Fibroblast of villous mesenchyme (primary cell): ENCODE results near the gene SARDH. TPM values are rescaled to one million over a fixed set of nuclear protein-coding genes. Genes with fewer than 3 reads are reported as not detected.

Source experiments
- DNase-seq: peaks from one replicate; pipeline ENCODE4 v3.0.0-alpha.2; 2010; ENCODE audit warnings: low read depth
- H3K4me3 ChIP-seq: 2 replicates; pipeline ENCODE4 v1.5.1; 2011; ENCODE audit warnings: low read depth, mild to moderate bottlenecking, low read length
- total RNA-seq: library from RNA; depleted of rRNA; stranded (reverse); fragments of >200 nt; gene quantifications from 2 replicates; pipeline ENCODE4 v1.2.3, GENCODE V29; 2012
- TF ChIP-seq, protein P1 (sequence below): IDR thresholded peaks from 2 replicates; pipeline ENCODE4 v1.5.1; 2012; ENCODE audit warnings: low read depth, mild to moderate bottlenecking, low read length; ENCODE audit not compliant: insufficient read depth

SARDH gene
- total RNA-seq, 1 donor: 6.0 TPM

GRCh38 chr9:133712221-133713100 lies 25.7 kb downstream of the SARDH start:
- DNase-seq: no peak
- TF ChIP-seq, protein P1, sequence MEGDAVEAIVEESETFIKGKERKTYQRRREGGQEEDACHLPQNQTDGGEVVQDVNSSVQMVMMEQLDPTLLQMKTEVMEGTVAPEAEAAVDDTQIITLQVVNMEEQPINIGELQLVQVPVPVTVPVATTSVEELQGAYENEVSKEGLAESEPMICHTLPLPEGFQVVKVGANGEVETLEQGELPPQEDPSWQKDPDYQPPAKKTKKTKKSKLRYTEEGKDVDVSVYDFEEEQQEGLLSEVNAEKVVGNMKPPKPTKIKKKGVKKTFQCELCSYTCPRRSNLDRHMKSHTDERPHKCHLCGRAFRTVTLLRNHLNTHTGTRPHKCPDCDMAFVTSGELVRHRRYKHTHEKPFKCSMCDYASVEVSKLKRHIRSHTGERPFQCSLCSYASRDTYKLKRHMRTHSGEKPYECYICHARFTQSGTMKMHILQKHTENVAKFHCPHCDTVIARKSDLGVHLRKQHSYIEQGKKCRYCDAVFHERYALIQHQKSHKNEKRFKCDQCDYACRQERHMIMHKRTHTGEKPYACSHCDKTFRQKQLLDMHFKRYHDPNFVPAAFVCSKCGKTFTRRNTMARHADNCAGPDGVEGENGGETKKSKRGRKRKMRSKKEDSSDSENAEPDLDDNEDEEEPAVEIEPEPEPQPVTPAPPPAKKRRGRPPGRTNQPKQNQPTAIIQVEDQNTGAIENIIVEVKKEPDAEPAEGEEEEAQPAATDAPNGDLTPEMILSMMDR: no peak
- H3K4me3 ChIP-seq: no peak overlapping the region

- TF ChIP-seq, protein P1: no peak
- DNase-seq: peak; percentile 84
- H3K4me3 ChIP-seq: no peak overlapping the region
Measured at GRCh38 chr9:133711428-133712220, 26.5 kb downstream of the SARDH start.

GRCh38 chr9:133710661-133711427 lies 27.3 kb downstream of the SARDH start:
- no peak overlapping the region for H3K4me3 ChIP-seq
- DNase-seq: no peak
- TF ChIP-seq, protein P1: no peak

GRCh38 chr9:133709691-133710571 lies 28.2 kb downstream of the SARDH start:
- H3K4me3 ChIP-seq: no peak overlapping the region
- TF ChIP-seq, protein P1: no peak
- DNase-seq: no peak

- TF ChIP-seq, protein P1: no peak
- DNase-seq: no peak
- no peak overlapping the region for H3K4me3 ChIP-seq
Measured at GRCh38 chr9:133709015-133709611, 29.0 kb downstream of the SARDH start.
